ENCODE measurements around the gene PBX4.

The PBX4 gene

DNA sequence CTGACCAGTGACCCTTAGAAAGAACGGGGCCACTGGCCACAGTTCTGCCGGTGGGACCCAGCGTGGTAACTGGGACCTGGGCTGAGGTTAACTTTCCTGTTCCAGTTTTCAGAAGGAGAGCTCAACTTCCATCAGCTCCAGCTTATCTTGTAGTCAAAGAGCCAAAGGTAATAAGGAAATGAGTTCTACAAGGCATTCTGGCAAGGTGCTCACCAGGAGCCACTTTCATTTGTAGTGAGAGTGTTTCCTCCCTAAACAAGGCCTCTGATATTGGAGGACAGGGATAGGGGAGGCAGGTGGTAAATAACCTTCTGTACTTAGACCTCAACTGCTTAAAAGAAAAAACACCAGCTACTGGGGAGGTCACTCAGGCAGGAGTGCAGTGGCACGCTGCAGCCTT lies 38.1 kb downstream of the PBX4 start:
- Histone ChIP-seq H3K9me3 (ENCODE audit: insufficient read depth, low read length) (no peaks in the 10 kb centered on the region), H3K4me3 (ENCODE audit: insufficient read depth, low read length, poor library complexity, severe bottlenecking) (no peak overlapping the region), H3K27me3 (ENCODE audit: low read length) (no peaks in the 10 kb centered on the region), H2AFZ (ENCODE audit: low read depth, low read length, severe bottlenecking) (no peak overlapping the region), H3K4me2 (ENCODE audit: low read depth, low read length, poor library complexity, severe bottlenecking) (no peak overlapping the region), H3K27ac (ENCODE audit: low read depth, low read length) (no peak overlapping the region), H3K36me3 (ENCODE audit: low read length) (no peaks in the 10 kb centered on the region), H3K9ac (ENCODE audit: low read length) (no peak overlapping the region), H4K20me1 (ENCODE audit: low read depth, low read length) (no peaks in the 10 kb centered on the region), H3K9me2 (replicated peaks; ENCODE audit: insufficient read depth, low read length) (no peaks in the 10 kb centered on the region), H3F3A (ENCODE audit: insufficient read depth) (no peaks in the 10 kb centered on the region), H3K79me2 (ENCODE audit: insufficient read depth, low read length) (no peaks in the 10 kb centered on the region)
- TF ChIP-seq, protein P1, sequence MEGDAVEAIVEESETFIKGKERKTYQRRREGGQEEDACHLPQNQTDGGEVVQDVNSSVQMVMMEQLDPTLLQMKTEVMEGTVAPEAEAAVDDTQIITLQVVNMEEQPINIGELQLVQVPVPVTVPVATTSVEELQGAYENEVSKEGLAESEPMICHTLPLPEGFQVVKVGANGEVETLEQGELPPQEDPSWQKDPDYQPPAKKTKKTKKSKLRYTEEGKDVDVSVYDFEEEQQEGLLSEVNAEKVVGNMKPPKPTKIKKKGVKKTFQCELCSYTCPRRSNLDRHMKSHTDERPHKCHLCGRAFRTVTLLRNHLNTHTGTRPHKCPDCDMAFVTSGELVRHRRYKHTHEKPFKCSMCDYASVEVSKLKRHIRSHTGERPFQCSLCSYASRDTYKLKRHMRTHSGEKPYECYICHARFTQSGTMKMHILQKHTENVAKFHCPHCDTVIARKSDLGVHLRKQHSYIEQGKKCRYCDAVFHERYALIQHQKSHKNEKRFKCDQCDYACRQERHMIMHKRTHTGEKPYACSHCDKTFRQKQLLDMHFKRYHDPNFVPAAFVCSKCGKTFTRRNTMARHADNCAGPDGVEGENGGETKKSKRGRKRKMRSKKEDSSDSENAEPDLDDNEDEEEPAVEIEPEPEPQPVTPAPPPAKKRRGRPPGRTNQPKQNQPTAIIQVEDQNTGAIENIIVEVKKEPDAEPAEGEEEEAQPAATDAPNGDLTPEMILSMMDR (IDR thresholded peaks at IDR 0.05; ENCODE audit: insufficient read depth, low read length, poor library complexity, severe bottlenecking), result no peak
- TF ChIP-seq EZH2phosphoT487 (conservative IDR thresholded peaks at IDR 0.05; ENCODE audit: low read length), result no peak

- Histone ChIP-seq H3K79me2 (ENCODE audit: insufficient read depth, low read length) (no peaks in the 10 kb centered on the region), H3K27ac (ENCODE audit: low read depth, low read length) (no peak overlapping the region), H3K27me3 (ENCODE audit: low read length) (no peaks in the 10 kb centered on the region), H3K4me3 (ENCODE audit: insufficient read depth, low read length, poor library complexity, severe bottlenecking) (no peak overlapping the region), H3F3A (ENCODE audit: insufficient read depth) (no peaks in the 10 kb centered on the region), H3K9me3 (ENCODE audit: insufficient read depth, low read length) (no peaks in the 10 kb centered on the region), H4K20me1 (ENCODE audit: low read depth, low read length) (no peaks in the 10 kb centered on the region), H3K9ac (ENCODE audit: low read length) (no peak overlapping the region), H3K4me2 (ENCODE audit: low read depth, low read length, poor library complexity, severe bottlenecking) (no peak overlapping the region), H3K36me3 (ENCODE audit: low read length) (no peaks in the 10 kb centered on the region), H3K9me2 (replicated peaks; ENCODE audit: insufficient read depth, low read length) (no peaks in the 10 kb centered on the region), H2AFZ (ENCODE audit: low read depth, low read length, severe bottlenecking) (no peak overlapping the region)
- TF ChIP-seq EZH2phosphoT487 (conservative IDR thresholded peaks at IDR 0.05; ENCODE audit: low read length), result no peak
- TF ChIP-seq, protein P1 (IDR thresholded peaks at IDR 0.05; ENCODE audit: insufficient read depth, low read length, poor library complexity, severe bottlenecking), result no peak
Observed at GRCh38 chr19:19579533-19580361, 38.7 kb downstream of the PBX4 start.

- no peak overlapping the region for H3K4me3 ChIP-seq (ENCODE audit: insufficient read depth, low read length, poor library complexity, severe bottlenecking)
- H4K20me1 ChIP-seq (ENCODE audit: low read depth, low read length), result no peaks in the 10 kb centered on the region
- no peaks in the 10 kb centered on the region for H3K36me3 ChIP-seq (ENCODE audit: low read length)
- no peak overlapping the region for H3K4me2 ChIP-seq (ENCODE audit: low read depth, low read length, poor library complexity, severe bottlenecking)
- TF ChIP-seq, protein P1 (IDR thresholded peaks at IDR 0.05; ENCODE audit: insufficient read depth, low read length, poor library complexity, severe bottlenecking), result no peak
- TF ChIP-seq EZH2phosphoT487 (conservative IDR thresholded peaks at IDR 0.05; ENCODE audit: low read length), result no peak
- no peak overlapping the region for H3K9ac ChIP-seq (ENCODE audit: low read length)
- H3K9me2 ChIP-seq (replicated peaks; ENCODE audit: insufficient read depth, low read length), result no peaks in the 10 kb centered on the region
- H3K9me3 ChIP-seq (ENCODE audit: insufficient read depth, low read length), result no peaks in the 10 kb centered on the region
- no peaks in the 10 kb centered on the region for H3K79me2 ChIP-seq (ENCODE audit: insufficient read depth, low read length)
- H3K27ac ChIP-seq (ENCODE audit: low read depth, low read length), result no peak overlapping the region
- H2AFZ ChIP-seq (ENCODE audit: low read depth, low read length, severe bottlenecking), result no peak overlapping the region
- H3F3A ChIP-seq (ENCODE audit: insufficient read depth), result no peaks in the 10 kb centered on the region
- no peaks in the 10 kb centered on the region for H3K27me3 ChIP-seq (ENCODE audit: low read length)
Observed at GRCh38 chr19:19578252-19578651, 40.2 kb downstream of the PBX4 start.
